H1 (cell line): ENCODE data around the gene SH2D4B. TPM values are rescaled to one million over a fixed set of nuclear protein-coding genes. Genes with fewer than 3 reads are reported as not detected.
A peak's percentile ranks its signal among the peaks of the same experiment; 100 is the strongest.

ENCODE experiments used
- CTCF ChIA-PET: fragments of 300-600 bp; sonication (Branson Sonifier 250); formaldehyde crosslinking; loops from one replicate; lab custom pipeline; 2021; ENCODE audit not compliant: partially characterized antibody; lab: Charles Lee
- POLR2A ChIA-PET: fragments of 300-600 bp; sonication (Branson Sonifier 250); formaldehyde crosslinking; loops from one replicate; lab custom pipeline; 2021; ENCODE audit warnings: inconsistent platforms; ENCODE audit not compliant: partially characterized antibody; lab: Charles Lee
- DNase-seq, 2 experiments: peaks; one replicate each; pipeline versions ENCODE4 v3.0.0 to v3.0.0-alpha.2; 2010 to 2022; ENCODE audit warnings: low spot score in 2 of 2, low read depth in 1 of 2, mixed read lengths in 1 of 2
- FAIRE-seq: peaks from 2 replicates; lab custom pipeline; 2011; peaks lifted over from hg19 to GRCh38; lab: Jason Lieb, UNC
- H2AFZ ChIP-seq: 2 replicates; pipeline ENCODE4 v1.8.1; 2012; ENCODE audit warnings: low read length, inconsistent platforms
- H2AK5ac ChIP-seq: 2 replicates; pipeline ENCODE4 v1.6.1; 2013; ENCODE audit warnings: low read depth, low read length
- H2BK120ac ChIP-seq: replicated peaks from 2 replicates; pipeline ENCODE3; 2013; ENCODE audit warnings: low read depth, low read length, inconsistent platforms
- H2BK12ac ChIP-seq: 2 replicates; pipeline ENCODE4 v1.6.1; 2013; ENCODE audit warnings: low read depth, low read length
- H2BK15ac ChIP-seq: 2 replicates; pipeline ENCODE4 v1.6.1; 2013; ENCODE audit warnings: low read length
- H2BK20ac ChIP-seq: 2 replicates; pipeline ENCODE4 v1.6.1; 2013; ENCODE audit warnings: low read length
- H2BK5ac ChIP-seq: 2 replicates; pipeline ENCODE4 v1.6.1; 2013; ENCODE audit warnings: low read depth, low read length
- H3K14ac ChIP-seq: 2 replicates; pipeline ENCODE4 v1.6.1; 2013; ENCODE audit warnings: inconsistent platforms; ENCODE audit not compliant: insufficient read length
- H3K18ac ChIP-seq: 2 replicates; pipeline ENCODE4 v1.6.1; 2013; ENCODE audit warnings: low read length; ENCODE audit errors: extremely low read depth
- H3K23ac ChIP-seq: 2 replicates; pipeline ENCODE4 v1.6.1; 2013; ENCODE audit warnings: inconsistent platforms; ENCODE audit not compliant: insufficient read length
- H3K23me2 ChIP-seq: 2 replicates; pipeline ENCODE4 v1.6.1; 2013; ENCODE audit warnings: low read depth, low read length
- H3K27ac ChIP-seq: 2 replicates; pipeline ENCODE4 v1.6.1; 2011; ENCODE audit warnings: low read depth, low read length, inconsistent platforms
- H3K27me3 ChIP-seq, 4 experiments: replicated peaks in 1 of 4; 1 replicate in 1 of 4; 2 replicates in 3 of 4; pipeline versions ENCODE4 v1.6.1 to v1.8.1; 2011 to 2013; ENCODE audit warnings: low read length in 3 of 4, mild to moderate bottlenecking in 3 of 4, inconsistent platforms in 2 of 4, mixed read lengths in 2 of 4, moderate library complexity in 1 of 4; ENCODE audit not compliant: control insufficient read depth in 3 of 4, insufficient read depth in 3 of 4; ENCODE audit errors: extremely low read depth in 1 of 4
- H3K36me3 ChIP-seq, 4 experiments: 2 replicates each; pipeline versions ENCODE4 v1.6.1 to v1.8.1; 2011 to 2013; ENCODE audit warnings: mild to moderate bottlenecking in 4 of 4, low read length in 3 of 4, moderate library complexity in 2 of 4, control low read depth in 1 of 4, inconsistent platforms in 1 of 4; ENCODE audit not compliant: insufficient read depth in 4 of 4, control insufficient read depth in 2 of 4
- H3K4ac ChIP-seq: replicated peaks from 2 replicates; pipeline ENCODE3; 2013; ENCODE audit warnings: low read length, low read depth, mixed read lengths, inconsistent platforms; ENCODE audit not compliant: insufficient read length
- H3K4me1 ChIP-seq, 4 experiments: replicated peaks in 1 of 4; 1 replicate in 1 of 4; 2 replicates in 3 of 4; pipeline versions ENCODE4 v1.6.1 to v1.8.1; 2011 to 2013; ENCODE audit warnings: low read length in 3 of 4, inconsistent platforms in 2 of 4, mixed read lengths in 1 of 4; ENCODE audit not compliant: insufficient read depth in 4 of 4, control insufficient read depth in 3 of 4
- H3K4me2 ChIP-seq, 2 experiments: 2 replicates each; pipeline versions ENCODE4 v1.6.1 to v1.8.1; 2011 to 2013; ENCODE audit warnings: low read depth in 2 of 2, low read length in 2 of 2, control low read depth in 1 of 2, inconsistent platforms in 1 of 2, mild to moderate bottlenecking in 1 of 2; ENCODE audit not compliant: insufficient read depth in 1 of 2
- H3K4me3 ChIP-seq, 4 experiments: fragments of 200-600, 300-600 bp in 1 of 4; sonication (generic), shearing (Covaris generic), sonication (Bioruptor Twin) in 1 of 4; 2 replicates each; pipeline versions ENCODE4 v1.5.1 to v1.8.1; 2011 to 2016; ENCODE audit warnings: low read length in 4 of 4, low read depth in 3 of 4, control low read depth in 2 of 4, inconsistent platforms in 2 of 4, mild to moderate bottlenecking in 2 of 4, mixed read lengths in 1 of 4, moderate library complexity in 1 of 4; ENCODE audit not compliant: insufficient read depth in 2 of 4; ENCODE audit errors: extremely low read depth in 1 of 4
- H3K56ac ChIP-seq: replicated peaks from 2 replicates; pipeline ENCODE3; 2013; ENCODE audit warnings: low read depth, mild to moderate bottlenecking, mixed read lengths, low read length, inconsistent platforms; ENCODE audit not compliant: insufficient read length
- H3K79me1 ChIP-seq: 2 replicates; pipeline ENCODE4 v1.6.1; 2013; ENCODE audit warnings: low read depth, low read length, control low read depth
- H3K79me2 ChIP-seq, 2 experiments: 2 replicates each; pipeline versions ENCODE4 v1.6.1 to v1.8.1; 2012 to 2013; ENCODE audit warnings: low read length in 2 of 2, mild to moderate bottlenecking in 2 of 2, inconsistent platforms in 1 of 2; ENCODE audit not compliant: insufficient read depth in 2 of 2, control insufficient read depth in 1 of 2
- H3K9ac ChIP-seq, 4 experiments: replicated peaks in 1 of 4; 1 replicate in 1 of 4; 2 replicates in 3 of 4; pipeline versions ENCODE4 v1.6.1 to v1.8.1; 2011 to 2013; ENCODE audit warnings: low read depth in 3 of 4, low read length in 3 of 4, control low read depth in 2 of 4, mild to moderate bottlenecking in 2 of 4, moderate library complexity in 2 of 4, inconsistent platforms in 1 of 4; ENCODE audit errors: extremely low read depth in 1 of 4
- H3K9me3 ChIP-seq, 2 experiments: 2 replicates each; pipeline versions ENCODE4 v1.6.1 to v1.8.1; 2012 to 2013; ENCODE audit warnings: mild to moderate bottlenecking in 2 of 2, moderate library complexity in 2 of 2, control low read depth in 1 of 2, inconsistent platforms in 1 of 2, low read depth in 1 of 2, low read length in 1 of 2, mixed read lengths in 1 of 2; ENCODE audit not compliant: insufficient read depth in 2 of 2
- H4K20me1 ChIP-seq, 2 experiments: replicated peaks in 1 of 2; 2 replicates each; pipeline versions ENCODE3 to v1.8.1; 2011 to 2013; ENCODE audit warnings: inconsistent platforms in 2 of 2, low read length in 2 of 2, mild to moderate bottlenecking in 1 of 2; ENCODE audit not compliant: insufficient read depth in 2 of 2, control insufficient read depth in 1 of 2
- H4K5ac ChIP-seq: 2 replicates; pipeline ENCODE4 v1.6.1; 2013; ENCODE audit warnings: low read length, low read depth, mixed read lengths, inconsistent platforms; ENCODE audit not compliant: insufficient read length
- H4K8ac ChIP-seq: 2 replicates; pipeline ENCODE4 v1.8.0; 2013; ENCODE audit warnings: mild to moderate bottlenecking, moderate library complexity, low read length, inconsistent platforms; ENCODE audit not compliant: insufficient read depth; ENCODE audit errors: extremely low read depth
- H4K91ac ChIP-seq: replicated peaks from 2 replicates; pipeline ENCODE3; 2013; ENCODE audit warnings: low read length, mixed read lengths, inconsistent platforms; ENCODE audit not compliant: insufficient read length
- CTBP2 ChIP-seq: IDR thresholded peaks from 2 replicates; pipeline ENCODE4 v1.7.0; 2011; ENCODE audit warnings: borderline replicate concordance, mild to moderate bottlenecking, moderate library complexity, mixed read lengths, low read length; ENCODE audit not compliant: insufficient read depth, insufficient read length
- KDM1A ChIP-seq: fragments of 200-600, 300-600 bp; sonication (generic); IDR thresholded peaks from 2 replicates; pipeline ENCODE4 v1.7.1; 2016; ENCODE audit warnings: mild to moderate bottlenecking, low read length, borderline replicate concordance
- NANOG ChIP-seq: IDR thresholded peaks from 2 replicates; pipeline ENCODE4 v1.6.1; 2011; ENCODE audit warnings: low read length, low read depth, mild to moderate bottlenecking, inconsistent platforms; ENCODE audit not compliant: insufficient read depth, poor library complexity, severe bottlenecking
- SAP30 ChIP-seq: fragments of 300-600 bp; sonication (generic); IDR thresholded peaks from 2 replicates; pipeline ENCODE4 v1.7.1; 2012; ENCODE audit warnings: low read length, moderate library complexity, mild to moderate bottlenecking, inconsistent platforms; ENCODE audit not compliant: insufficient read depth, insufficient replicate concordance
- ZNF274 ChIP-seq: IDR thresholded peaks from 2 replicates; pipeline ENCODE4 v1.7.0; 2012; ENCODE audit warnings: low read length, borderline replicate concordance; ENCODE audit errors: extremely low read depth
- WGBS, 2 experiments: shearing (Covaris generic) in 1 of 2; methylation state at CpG; one replicate each; pipeline versions ENCODE4 v1.1.6 to v1.1.7; 2013 to 2015; ENCODE audit warnings: low lambda C conversion rate in 2 of 2, mixed read lengths in 2 of 2, inconsistent platforms in 1 of 2, low coverage in 1 of 2, missing lambda C conversion rate in 1 of 2; ENCODE audit not compliant: insufficient replicate concordance in 2 of 2, insufficient coverage in 1 of 2, insufficient read length in 1 of 2; ENCODE audit errors: extremely low coverage in 1 of 2, missing lambda C conversion rate in 1 of 2; 5-methylcytosine and 5-hydroxymethylcytosine counted together
- polyA plus RNA-seq, 7 experiments: library from polyadenylated mRNA; depleted of rRNA in 3 of 7; stranded (reverse) in 5 of 7; unstranded in 2 of 7; fragments of >200 nt in 5 of 7; fragments of 200-250 nt in 2 of 7; gene quantifications; 1 replicate in 5 of 7; 2 replicates in 1 of 7; 4 replicates in 1 of 7; pipeline versions ENCODE4 v1.2.1 to v1.2.3, GENCODE V29; 2011 to 2013; ENCODE audit warnings: missing spikeins in 2 of 7, mixed read lengths in 2 of 7
- total RNA-seq: library from RNA; stranded (reverse); fragmentation: NEBNext Ultra II Directional; extraction: Animal tissue kit (Norgen Biotek cat#: 25700); gene quantifications from 2 replicates; pipeline ENCODE4 v1.2.1, GENCODE V29; 2021
- TF ChIP-seq, protein P1 (sequence below): IDR thresholded peaks from 2 replicates; pipeline ENCODE4 v1.6.1; 2011; ENCODE audit warnings: low read depth, mild to moderate bottlenecking, low read length; ENCODE audit not compliant: insufficient read depth

SH2D4B gene
- total and polyA plus RNA-seq, 2 of the 8 experiments (the other 6 are each of a cell fraction or from before 2014, with no cell fraction given): 0.06 to 0.13 TPM

DNA sequence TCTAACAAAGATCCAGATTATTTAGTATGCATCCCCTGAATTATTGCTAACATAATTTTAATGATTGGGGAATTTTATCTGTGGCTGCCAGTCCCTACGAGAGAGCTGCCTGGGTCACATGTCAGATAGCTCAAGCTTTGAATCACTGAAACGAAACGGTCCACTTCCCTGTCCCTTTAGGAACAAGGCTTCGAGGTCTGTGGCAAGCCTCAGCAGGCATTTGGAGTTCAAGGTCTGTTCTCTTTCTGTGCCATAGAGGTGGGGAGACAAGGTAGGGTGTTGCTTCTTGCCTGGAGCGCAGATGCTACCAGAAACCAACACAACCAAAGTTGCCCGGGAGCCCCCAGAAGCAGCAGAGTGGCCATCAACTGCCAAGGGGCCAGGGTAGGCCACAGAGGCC, 13.9 kb upstream of the SH2D4B start:
- no peak overlapping the region; the same call in 1 of the 2 replicates for H3K18ac ChIP-seq
- H2AK5ac ChIP-seq: no peak overlapping the region
- H3K4me1 ChIP-seq: peaks cover 0 to 2% (median 0%) of the 10 kb centered on the region in 4 experiments; a peak in 3 of 7 replicates
- POLR2A ChIA-PET: interaction anchor here (0.6 to 1.6 kb wide), 2 partner anchors 61 to 673 kb away, joined by 3 read pairs; no protein-coding TSS in a partner anchor
- H3K79me1 ChIP-seq: no peaks in the 10 kb centered on the region
- H2BK5ac ChIP-seq: no peak overlapping the region
- FAIRE-seq: no peak
- CTCF ChIA-PET: interaction anchor here (0.6 to 1.2 kb wide), 4 partner anchors 13 to 79 kb away, joined by 3 to 4 read pairs (median 4); no protein-coding TSS in a partner anchor
- peak overlapping the region; percentile 38; the same call in 1 of the 2 replicates for H4K8ac ChIP-seq
- H3K23ac ChIP-seq: no peak overlapping the region
- H4K91ac ChIP-seq: no peak overlapping the region
- H3K23me2 ChIP-seq: no peaks in the 10 kb centered on the region
- WGBS, 2 experiments: 76% methylated on average over 6 of the region's 6 CpGs; no CpG with 5 or more reads in 1 of the 2 experiments
- no peak overlapping the region for H3K4ac ChIP-seq
- peaks cover 0 to 2% (median 0%) of the 10 kb centered on the region in 4 experiments; a peak in 3 of 8 replicates for H3K36me3 ChIP-seq
- H2BK20ac ChIP-seq: no peak overlapping the region
- H3K27ac ChIP-seq: no peak overlapping the region
- H3K4me3 ChIP-seq: no peak overlapping the region
- no peak overlapping the region; a peak in 1 of 7 replicates for H3K9ac ChIP-seq
- no peak overlapping the region for H2AFZ ChIP-seq
- no peak overlapping the region for H3K56ac ChIP-seq
- no peak for DNase-seq
- no peak overlapping the region for H2BK15ac ChIP-seq
- H3K27me3 ChIP-seq: no peaks in the 10 kb centered on the region
- no peak overlapping the region for H4K5ac ChIP-seq
- no peaks in the 10 kb centered on the region for H3K79me2 ChIP-seq
- no peak overlapping the region for H2BK120ac ChIP-seq
- no peak overlapping the region for H2BK12ac ChIP-seq
- H3K9me3 ChIP-seq: no peaks in the 10 kb centered on the region
- H3K4me2 ChIP-seq: no peak overlapping the region
- TF ChIP-seq CTBP2 (no peak), KDM1A (no peak), SAP30 (no peak), ZNF274 (no peak), NANOG (no peak)
- TF ChIP-seq, protein P1, sequence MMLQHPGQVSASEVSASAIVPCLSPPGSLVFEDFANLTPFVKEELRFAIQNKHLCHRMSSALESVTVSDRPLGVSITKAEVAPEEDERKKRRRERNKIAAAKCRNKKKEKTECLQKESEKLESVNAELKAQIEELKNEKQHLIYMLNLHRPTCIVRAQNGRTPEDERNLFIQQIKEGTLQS: no peak
- H4K20me1 ChIP-seq: peaks cover 0 to 2% of the 10 kb centered on the region in 2 experiments
- H3K14ac ChIP-seq: no peak overlapping the region
